Measurements from ENCODE around the gene RECQL5. TPM values are rescaled to one million over a fixed set of nuclear protein-coding genes. Genes with fewer than 3 reads are reported as not detected.

RECQL5 gene
- total RNA-seq, 1 experiment from 2014 or later = 46.1 TPM

DNA sequence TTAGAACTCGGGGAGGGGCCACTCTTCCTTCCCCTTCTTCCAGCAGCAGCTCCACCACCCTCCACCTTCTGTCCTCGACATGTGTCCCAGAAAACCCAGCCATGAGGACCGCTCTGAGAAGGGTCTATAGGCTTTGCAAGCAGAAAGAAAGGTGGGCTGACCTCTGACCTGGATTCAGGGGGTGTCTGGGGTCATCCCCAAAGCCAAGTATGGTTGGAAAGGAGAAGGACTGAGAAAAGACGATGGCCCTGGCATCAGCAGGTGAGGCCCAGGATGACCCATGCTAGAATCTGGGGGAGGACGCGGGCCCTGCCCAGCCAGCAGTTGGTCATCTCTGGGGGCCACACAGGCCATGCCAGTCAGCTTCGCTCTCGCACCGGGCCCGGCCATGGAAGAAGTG, 39.9 kb downstream of the RECQL5 start:
- intact Hi-C loops (cut with micrococcal nuclease; ENCODE audit: unreplicated experiment) (no loop called here), in situ Hi-C loops (cut with HindIII; ENCODE audit: low pct_unique_long_range_greater_than_20kb, low sequenced_read_pairs) (no loop called here)
- no peaks in the 10 kb centered on the region for H3K36me3 ChIP-seq (ENCODE audit: control insufficient read depth, insufficient read depth, low read length)
- no TSS peak for BruUV-seq (replicated peaks)
- no peaks in the 10 kb centered on the region for H3K4me1 ChIP-seq (ENCODE audit: control insufficient read depth, insufficient read depth, low read length)
- TF ChIP-seq, protein P1, sequence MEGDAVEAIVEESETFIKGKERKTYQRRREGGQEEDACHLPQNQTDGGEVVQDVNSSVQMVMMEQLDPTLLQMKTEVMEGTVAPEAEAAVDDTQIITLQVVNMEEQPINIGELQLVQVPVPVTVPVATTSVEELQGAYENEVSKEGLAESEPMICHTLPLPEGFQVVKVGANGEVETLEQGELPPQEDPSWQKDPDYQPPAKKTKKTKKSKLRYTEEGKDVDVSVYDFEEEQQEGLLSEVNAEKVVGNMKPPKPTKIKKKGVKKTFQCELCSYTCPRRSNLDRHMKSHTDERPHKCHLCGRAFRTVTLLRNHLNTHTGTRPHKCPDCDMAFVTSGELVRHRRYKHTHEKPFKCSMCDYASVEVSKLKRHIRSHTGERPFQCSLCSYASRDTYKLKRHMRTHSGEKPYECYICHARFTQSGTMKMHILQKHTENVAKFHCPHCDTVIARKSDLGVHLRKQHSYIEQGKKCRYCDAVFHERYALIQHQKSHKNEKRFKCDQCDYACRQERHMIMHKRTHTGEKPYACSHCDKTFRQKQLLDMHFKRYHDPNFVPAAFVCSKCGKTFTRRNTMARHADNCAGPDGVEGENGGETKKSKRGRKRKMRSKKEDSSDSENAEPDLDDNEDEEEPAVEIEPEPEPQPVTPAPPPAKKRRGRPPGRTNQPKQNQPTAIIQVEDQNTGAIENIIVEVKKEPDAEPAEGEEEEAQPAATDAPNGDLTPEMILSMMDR (IDR thresholded peaks at IDR 0.05) = no peak
- TF ChIP-seq TCF7L2 (IDR thresholded peaks at IDR 0.05; ENCODE audit: low read depth, low read length) = no peak
- TF ChIP-seq, protein P2, sequence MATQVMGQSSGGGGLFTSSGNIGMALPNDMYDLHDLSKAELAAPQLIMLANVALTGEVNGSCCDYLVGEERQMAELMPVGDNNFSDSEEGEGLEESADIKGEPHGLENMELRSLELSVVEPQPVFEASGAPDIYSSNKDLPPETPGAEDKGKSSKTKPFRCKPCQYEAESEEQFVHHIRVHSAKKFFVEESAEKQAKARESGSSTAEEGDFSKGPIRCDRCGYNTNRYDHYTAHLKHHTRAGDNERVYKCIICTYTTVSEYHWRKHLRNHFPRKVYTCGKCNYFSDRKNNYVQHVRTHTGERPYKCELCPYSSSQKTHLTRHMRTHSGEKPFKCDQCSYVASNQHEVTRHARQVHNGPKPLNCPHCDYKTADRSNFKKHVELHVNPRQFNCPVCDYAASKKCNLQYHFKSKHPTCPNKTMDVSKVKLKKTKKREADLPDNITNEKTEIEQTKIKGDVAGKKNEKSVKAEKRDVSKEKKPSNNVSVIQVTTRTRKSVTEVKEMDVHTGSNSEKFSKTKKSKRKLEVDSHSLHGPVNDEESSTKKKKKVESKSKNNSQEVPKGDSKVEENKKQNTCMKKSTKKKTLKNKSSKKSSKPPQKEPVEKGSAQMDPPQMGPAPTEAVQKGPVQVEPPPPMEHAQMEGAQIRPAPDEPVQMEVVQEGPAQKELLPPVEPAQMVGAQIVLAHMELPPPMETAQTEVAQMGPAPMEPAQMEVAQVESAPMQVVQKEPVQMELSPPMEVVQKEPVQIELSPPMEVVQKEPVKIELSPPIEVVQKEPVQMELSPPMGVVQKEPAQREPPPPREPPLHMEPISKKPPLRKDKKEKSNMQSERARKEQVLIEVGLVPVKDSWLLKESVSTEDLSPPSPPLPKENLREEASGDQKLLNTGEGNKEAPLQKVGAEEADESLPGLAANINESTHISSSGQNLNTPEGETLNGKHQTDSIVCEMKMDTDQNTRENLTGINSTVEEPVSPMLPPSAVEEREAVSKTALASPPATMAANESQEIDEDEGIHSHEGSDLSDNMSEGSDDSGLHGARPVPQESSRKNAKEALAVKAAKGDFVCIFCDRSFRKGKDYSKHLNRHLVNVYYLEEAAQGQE (IDR thresholded peaks at IDR 0.05; ENCODE audit: insufficient read depth in 1 of 2, low read depth in 2 of 2, low read length in 1 of 2) = no peak
- no peak for TF ChIP-seq SIN3A (IDR thresholded peaks at IDR 0.05; ENCODE audit: borderline replicate concordance, insufficient read depth, low read depth, low read length)
- no peak for TF ChIP-seq POLR2AphosphoS5 (IDR thresholded peaks at IDR 0.05; ENCODE audit: low read depth, low read length)
- DNase-seq (ENCODE audit: low read depth, low spot score) (no peak), ATAC-seq (no peak)
- H3K27ac ChIP-seq (ENCODE audit: low read length) = no peak overlapping the region
- no peaks in the 10 kb centered on the region for H3K9me3 ChIP-seq (ENCODE audit: control insufficient read depth, insufficient read depth, low read depth, low read length)
- H3K27me3 ChIP-seq (ENCODE audit: control insufficient read depth, insufficient read depth, low read length) = no peaks in the 10 kb centered on the region
- ChIA-PET CTCF (interaction anchor here (0.6 to 0.7 kb wide), 2 partner anchors 33 to 286 kb away, joined by 5 to 11 read pairs; no protein-coding TSS in a partner anchor), POLR2A (no interaction called here)
- no peak overlapping the region for H3K4me3 ChIP-seq (ENCODE audit: low read depth in 2 of 2, low read length in 2 of 2)

DNA sequence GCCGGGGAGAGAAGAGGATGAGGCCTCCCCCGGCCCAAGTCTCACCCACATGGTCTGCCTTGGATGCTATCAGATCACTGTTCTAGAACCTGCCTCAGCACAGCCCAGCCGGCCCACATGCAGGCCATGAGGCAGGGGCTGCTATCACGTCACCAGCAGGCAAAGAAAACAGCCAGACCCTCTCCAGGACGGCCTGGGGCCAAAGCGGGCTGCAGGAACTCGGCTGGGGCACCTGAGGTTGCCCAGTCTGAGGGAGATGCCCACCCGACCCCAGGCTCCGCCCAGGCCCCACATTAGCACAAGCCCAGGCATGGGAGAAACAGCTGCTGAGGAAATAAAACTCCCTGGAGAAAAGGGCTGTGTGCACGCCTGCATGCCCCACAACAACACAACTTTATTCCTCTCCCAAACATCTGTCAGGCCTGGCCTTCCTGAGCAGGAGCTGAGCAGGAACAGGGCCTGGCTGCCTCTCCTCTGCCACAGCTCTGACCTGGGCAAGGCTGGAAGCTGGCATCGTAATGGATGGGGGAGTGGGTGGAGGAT, 40.4 kb downstream of the RECQL5 start:
- CTCF ChIA-PET = interaction anchor here (0.6 kb wide), 1 partner anchor 33 kb away, joined by 5 read pairs; no protein-coding TSS in a partner anchor
- no peak for DNase-seq (ENCODE audit: low read depth, low spot score)
- ATAC-seq = no peak
- intact Hi-C loops (cut with micrococcal nuclease; ENCODE audit: unreplicated experiment) (no loop called here), in situ Hi-C loops (cut with HindIII; ENCODE audit: low pct_unique_long_range_greater_than_20kb, low sequenced_read_pairs) (no loop called here)
- TF ChIP-seq, protein P1 (IDR thresholded peaks at IDR 0.05) = no peak
- TF ChIP-seq, protein P2 (IDR thresholded peaks at IDR 0.05; ENCODE audit: insufficient read depth in 1 of 2, low read depth in 2 of 2, low read length in 1 of 2) = no peak
- TF ChIP-seq SIN3A (IDR thresholded peaks at IDR 0.05; ENCODE audit: borderline replicate concordance, insufficient read depth, low read depth, low read length) (no peak), TCF7L2 (IDR thresholded peaks at IDR 0.05; ENCODE audit: low read depth, low read length) (no peak), POLR2AphosphoS5 (IDR thresholded peaks at IDR 0.05; ENCODE audit: low read depth, low read length) (no peak)
- no peak overlapping the region for H3K27ac ChIP-seq (ENCODE audit: low read length)
- H3K27me3 ChIP-seq (ENCODE audit: control insufficient read depth, insufficient read depth, low read length) = no peaks in the 10 kb centered on the region
- no peaks in the 10 kb centered on the region for H3K4me1 ChIP-seq (ENCODE audit: control insufficient read depth, insufficient read depth, low read length)
- H3K36me3 ChIP-seq (ENCODE audit: control insufficient read depth, insufficient read depth, low read length) = no peaks in the 10 kb centered on the region
- POLR2A ChIA-PET = no interaction called here
- H3K4me3 ChIP-seq (ENCODE audit: low read depth in 2 of 2, low read length in 2 of 2) = no peak overlapping the region
- H3K9me3 ChIP-seq (ENCODE audit: control insufficient read depth, insufficient read depth, low read depth, low read length) = no peaks in the 10 kb centered on the region
- BruUV-seq (replicated peaks) = no TSS peak
